Testis (tissue), 3 donors: ENCODE data around the gene PLCB1. TPM values are rescaled to one million over a fixed set of nuclear protein-coding genes. Genes with fewer than 3 reads are reported as not detected.

Experiments
- DNase-seq: peaks from one replicate; pipeline ENCODE4 v3.0.0-alpha.2; 2019
- H3K27ac ChIP-seq, 2 donors: fragments of 200-600 bp; sonication (generic); one replicate each; pipeline ENCODE4 v1.5.1; 2019
- H3K27me3 ChIP-seq: fragments of 200-600 bp; sonication (generic); one replicate; pipeline ENCODE4 v1.5.1; 2019
- H3K36me3 ChIP-seq: fragments of 200-600 bp; sonication (generic); one replicate; pipeline ENCODE4 v1.5.1; 2017; ENCODE audit warnings: low read depth; ENCODE audit errors: missing control alignments
- H3K4me1 ChIP-seq: fragments of 200-600 bp; sonication (generic); one replicate; pipeline ENCODE4 v1.5.1; 2019
- H3K4me3 ChIP-seq, 2 donors: fragments of 200-600 bp; sonication (generic); one replicate each; pipeline ENCODE4 v1.5.1; 2017 to 2019
- H3K9me3 ChIP-seq: fragments of 200-600 bp; sonication (generic); one replicate; pipeline ENCODE4 v1.5.1; 2017
- POLR2A ChIP-seq: fragments of 450-650 bp; IDR thresholded peaks from one replicate; pipeline ENCODE4 v1.6.1; 2017; ENCODE audit warnings: antibody characterized with exemption, mild to moderate bottlenecking, moderate library complexity
- WGBS, 2 donors: methylation state at CpG; one replicate each; pipeline ENCODE4 v1.1.5; 2018; 5-methylcytosine and 5-hydroxymethylcytosine counted together
- intact Hi-C: fragments of 100-400 bp; cut with DNase I; formaldehyde crosslinking; loops from one replicate; pipeline ENCODE4 v1.15.1; 2023; ENCODE audit warnings: low total_unique reads
- polyA plus RNA-seq: library from polyadenylated mRNA; stranded (reverse); fragments of 350-450 nt; fragmentation: Illumina TruSeq; extraction: RNeasy Lipid Tissue Mini Kit (QIAGEN cat#74804); gene quantifications from one replicate; pipeline ENCODE4 v1.2.3, GENCODE V29; 2014; ENCODE audit warnings: low read depth, low replicate concordance; ENCODE audit not compliant: insufficient read depth
- total RNA-seq, 2 donors: library from RNA; depleted of rRNA; stranded (reverse); fragments of >200 nt; gene quantifications; one replicate each; pipeline ENCODE4 v1.2.3, GENCODE V29; 2016
- TF ChIP-seq, protein P1 (sequence below), 3 experiments: fragments of 450-650 bp in 2 of 3; fragments of 200-600 bp in 1 of 3; sonication (generic) in 1 of 3; IDR thresholded peaks; one replicate each; pipeline ENCODE4 v1.5.1; 2016 to 2019; ENCODE audit warnings: antibody characterized with exemption in 3 of 3, mild to moderate bottlenecking in 2 of 3, moderate library complexity in 1 of 3

Gene PLCB1
- total and polyA plus RNA-seq, 3 donors from 2014 or later: 3.1 to 9.8 (median 8.2) TPM

DNA sequence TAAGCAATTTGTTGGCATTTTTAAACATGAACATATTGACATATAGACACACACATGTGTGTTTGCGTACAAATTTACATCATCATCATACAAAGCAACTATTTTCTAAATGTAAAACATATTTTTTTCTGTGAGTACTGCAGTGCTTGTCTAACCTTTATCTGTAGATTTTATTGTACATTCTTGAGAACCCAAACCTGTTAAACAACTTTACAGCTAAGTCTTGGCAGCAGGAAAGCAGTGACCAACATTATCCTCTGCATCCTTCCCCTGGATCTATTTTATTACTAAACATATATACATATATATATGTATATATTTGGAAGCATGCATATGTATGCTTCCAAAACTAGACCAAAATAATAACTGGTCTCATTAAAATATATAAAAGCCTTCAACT is 10.4 kb upstream of the PLCB1 start:
- no peak overlapping the region for H3K4me3 ChIP-seq
- H3K4me1 ChIP-seq: no peaks in the 10 kb centered on the region
- no peaks in the 10 kb centered on the region for H3K36me3 ChIP-seq
- intact Hi-C loops: no loop called here
- WGBS, 2 donors: 98 to 100% methylated on average over 1 of the region's 1 CpG
- H3K27ac ChIP-seq: no peak overlapping the region
- no peaks in the 10 kb centered on the region for H3K27me3 ChIP-seq
- TF ChIP-seq, protein P1, sequence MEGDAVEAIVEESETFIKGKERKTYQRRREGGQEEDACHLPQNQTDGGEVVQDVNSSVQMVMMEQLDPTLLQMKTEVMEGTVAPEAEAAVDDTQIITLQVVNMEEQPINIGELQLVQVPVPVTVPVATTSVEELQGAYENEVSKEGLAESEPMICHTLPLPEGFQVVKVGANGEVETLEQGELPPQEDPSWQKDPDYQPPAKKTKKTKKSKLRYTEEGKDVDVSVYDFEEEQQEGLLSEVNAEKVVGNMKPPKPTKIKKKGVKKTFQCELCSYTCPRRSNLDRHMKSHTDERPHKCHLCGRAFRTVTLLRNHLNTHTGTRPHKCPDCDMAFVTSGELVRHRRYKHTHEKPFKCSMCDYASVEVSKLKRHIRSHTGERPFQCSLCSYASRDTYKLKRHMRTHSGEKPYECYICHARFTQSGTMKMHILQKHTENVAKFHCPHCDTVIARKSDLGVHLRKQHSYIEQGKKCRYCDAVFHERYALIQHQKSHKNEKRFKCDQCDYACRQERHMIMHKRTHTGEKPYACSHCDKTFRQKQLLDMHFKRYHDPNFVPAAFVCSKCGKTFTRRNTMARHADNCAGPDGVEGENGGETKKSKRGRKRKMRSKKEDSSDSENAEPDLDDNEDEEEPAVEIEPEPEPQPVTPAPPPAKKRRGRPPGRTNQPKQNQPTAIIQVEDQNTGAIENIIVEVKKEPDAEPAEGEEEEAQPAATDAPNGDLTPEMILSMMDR (IDR thresholded peaks at IDR 0.05): no peak
- TF ChIP-seq POLR2A: no peak
- no peak for DNase-seq
- no peaks in the 10 kb centered on the region for H3K9me3 ChIP-seq

DNA sequence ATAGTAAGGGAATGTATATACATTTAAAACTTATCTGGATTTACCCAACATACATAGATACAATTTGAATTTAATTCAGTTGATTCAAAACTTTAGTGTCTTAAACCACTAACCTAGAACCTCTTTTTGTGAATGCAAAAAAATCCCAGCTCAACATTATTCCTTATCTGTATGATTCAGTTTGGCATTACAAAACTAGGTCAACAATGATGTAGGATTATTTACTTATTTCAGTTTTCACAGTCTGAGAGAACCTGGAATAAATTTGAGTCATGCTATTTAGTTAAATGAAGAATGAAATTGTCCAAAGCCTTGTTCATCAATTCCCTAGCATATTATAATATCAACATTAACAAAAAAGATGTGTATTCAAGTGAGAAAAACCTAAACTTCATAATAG is 7.4 kb upstream of the PLCB1 start:
- Histone ChIP-seq H3K36me3 (no peaks in the 10 kb centered on the region), H3K9me3 (no peaks in the 10 kb centered on the region), H3K27ac (no peak overlapping the region), H3K4me3 (no peak overlapping the region), H3K27me3 (no peaks in the 10 kb centered on the region), H3K4me1 (no peaks in the 10 kb centered on the region)
- DNase-seq: no peak
- intact Hi-C loops: no loop called here
- no peak for TF ChIP-seq POLR2A
- TF ChIP-seq, protein P1 (IDR thresholded peaks at IDR 0.05): no peak

DNA sequence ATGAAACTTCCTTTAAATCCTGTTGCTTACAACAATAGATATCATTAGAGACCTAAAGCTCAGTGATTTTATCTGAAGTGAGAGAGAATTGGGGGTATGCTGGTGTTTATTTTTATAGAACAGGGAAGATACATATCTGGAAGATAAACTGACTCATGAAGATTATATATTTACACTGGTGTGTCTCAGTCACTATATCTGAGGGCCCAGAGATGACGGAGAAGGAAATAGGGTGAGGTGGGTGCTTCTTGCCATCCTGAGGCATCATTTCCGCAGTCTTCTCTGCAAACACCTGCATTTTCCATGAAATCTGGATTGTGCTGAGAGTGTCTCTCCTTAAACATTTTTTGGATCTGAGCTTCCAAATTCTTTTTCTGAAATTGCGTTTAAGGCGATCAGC is 5.9 kb upstream of the PLCB1 start:
- intact Hi-C loops: no loop called here
- Histone ChIP-seq H3K4me1 (no peaks in the 10 kb centered on the region), H3K27me3 (no peaks in the 10 kb centered on the region), H3K4me3 (no peak overlapping the region), H3K27ac (no peak overlapping the region), H3K9me3 (no peaks in the 10 kb centered on the region), H3K36me3 (no peaks in the 10 kb centered on the region)
- WGBS, 2 donors: 92 to 96% methylated on average over 4 of the region's 4 CpGs
- DNase-seq: no peak
- TF ChIP-seq, protein P1 (IDR thresholded peaks at IDR 0.05): no peak
- TF ChIP-seq POLR2A: no peak

- no peak overlapping the region for H3K27ac ChIP-seq
- no peak for DNase-seq
- intact Hi-C loops: no loop called here
- H3K4me1 ChIP-seq: no peaks in the 10 kb centered on the region
- 44 to 82% methylated on average over 1 of the region's 1 CpG for WGBS, 2 donors
- H3K9me3 ChIP-seq: no peaks in the 10 kb centered on the region
- H3K27me3 ChIP-seq: no peaks in the 10 kb centered on the region
- TF ChIP-seq, protein P1 (IDR thresholded peaks at IDR 0.05): no peak
- no peak for TF ChIP-seq POLR2A
- no peaks in the 10 kb centered on the region for H3K36me3 ChIP-seq
- H3K4me3 ChIP-seq: no peak overlapping the region
Observed at GRCh38 chr20:8126841-8127378, 5.2 kb upstream of the PLCB1 start.

DNA sequence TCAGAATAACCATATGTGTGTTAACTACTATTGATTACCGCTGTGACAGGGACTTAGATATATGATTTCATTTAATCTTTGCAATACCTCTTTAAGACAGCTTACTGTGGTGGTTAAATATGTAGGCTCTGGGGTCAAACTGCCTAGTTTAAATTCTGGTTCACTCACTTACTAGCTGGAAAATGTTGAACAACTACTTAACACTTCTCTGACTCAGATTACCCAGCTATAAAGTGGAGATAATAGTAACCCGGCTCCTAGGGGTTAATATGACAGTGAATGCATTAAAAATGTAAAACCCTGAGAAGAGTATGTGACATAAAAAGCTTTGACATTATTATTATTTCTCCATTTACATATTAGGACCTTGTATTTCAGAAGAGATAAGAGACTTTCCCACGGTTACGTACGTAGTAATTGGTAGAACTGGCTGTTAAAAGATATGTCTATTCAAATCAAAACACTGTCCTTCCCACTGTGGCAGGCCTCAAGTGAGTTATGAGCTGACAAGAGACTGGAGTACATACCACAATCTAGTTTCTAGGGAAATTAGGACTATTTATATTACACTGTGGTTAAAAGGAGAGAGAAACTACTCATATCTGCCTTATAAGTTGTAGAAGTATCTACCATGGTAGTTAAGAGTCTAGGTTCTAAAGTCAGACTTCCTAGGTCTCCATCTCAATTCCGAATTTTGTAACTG is 4.4 kb upstream of the PLCB1 start:
- WGBS, 2 donors: 88 to 89% methylated on average over 6 of the region's 6 CpGs
- intact Hi-C loops: no loop called here
- no peak for DNase-seq
- Histone ChIP-seq H3K4me1 (no peaks in the 10 kb centered on the region), H3K4me3 (no peak overlapping the region), H3K27me3 (no peaks in the 10 kb centered on the region), H3K27ac (no peak overlapping the region), H3K9me3 (no peaks in the 10 kb centered on the region), H3K36me3 (no peaks in the 10 kb centered on the region)
- TF ChIP-seq, protein P1 (IDR thresholded peaks at IDR 0.05): no peak
- no peak for TF ChIP-seq POLR2A
